Measurements from ENCODE around the gene DDN.

The DDN gene

DNA sequence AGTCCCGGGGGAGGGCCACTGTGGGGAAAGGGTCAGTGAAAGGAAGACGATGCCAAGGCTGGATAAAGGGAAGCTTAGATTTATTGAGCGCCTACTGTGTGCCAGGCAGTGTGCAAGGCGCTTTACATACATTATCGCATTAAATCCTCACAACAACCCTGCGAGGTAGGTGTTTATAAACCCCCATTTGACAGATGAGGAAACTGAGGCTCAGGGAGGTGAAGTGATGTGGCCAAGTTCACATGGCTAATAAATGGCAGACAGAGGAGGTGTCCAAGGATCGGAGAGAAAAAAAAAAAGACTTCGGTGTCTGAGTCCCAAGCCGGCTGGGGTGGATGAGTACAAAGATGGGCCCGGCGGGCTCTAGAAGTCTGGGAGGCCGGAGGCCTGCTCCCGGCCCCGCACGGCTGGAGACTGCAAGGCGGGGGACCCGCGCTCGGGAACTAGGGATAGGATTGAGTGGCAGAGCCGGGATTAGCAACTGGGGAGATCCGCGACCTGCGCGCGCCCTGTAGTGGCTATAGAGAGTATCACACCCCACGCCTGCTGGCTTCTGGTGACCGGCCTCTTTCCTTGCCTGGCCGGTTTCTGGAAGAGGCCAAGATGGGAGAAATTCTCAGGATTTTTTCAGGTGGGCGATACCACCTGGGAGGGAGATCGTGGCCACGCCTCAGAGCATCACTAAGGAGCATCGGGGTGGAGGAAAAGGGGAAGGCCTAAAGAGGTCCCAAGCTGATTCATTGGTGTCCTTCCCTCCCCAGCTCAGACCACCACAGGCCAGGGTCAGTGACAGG is 3.9 kb downstream of the DDN start:
- peaks cover 32% of the 10 kb centered on the region for H3K4me1 ChIP-seq (ENCODE audit: control insufficient read depth, insufficient read depth, low read length)
- H3K9me3 ChIP-seq (ENCODE audit: control insufficient read depth, low read length), result no peaks in the 10 kb centered on the region
- 9 to 10% methylated on average over 31 to 32 of the region's 32 CpGs for WGBS, 2 experiments
- no peaks in the 10 kb centered on the region for H3K36me3 ChIP-seq (ENCODE audit: control insufficient read depth, insufficient read depth, low read length)
- H3K27ac ChIP-seq (ENCODE audit: insufficient read depth, low read depth, low read length, poor library complexity, severe bottlenecking), result no peak overlapping the region
- no peak overlapping the region for H3K4me3 ChIP-seq (ENCODE audit: insufficient read depth, low read depth, low read length)
- peaks cover 84% of the 10 kb centered on the region for H3K27me3 ChIP-seq (ENCODE audit: control insufficient read depth, insufficient read depth, low read length, poor library complexity, severe bottlenecking)

DNA sequence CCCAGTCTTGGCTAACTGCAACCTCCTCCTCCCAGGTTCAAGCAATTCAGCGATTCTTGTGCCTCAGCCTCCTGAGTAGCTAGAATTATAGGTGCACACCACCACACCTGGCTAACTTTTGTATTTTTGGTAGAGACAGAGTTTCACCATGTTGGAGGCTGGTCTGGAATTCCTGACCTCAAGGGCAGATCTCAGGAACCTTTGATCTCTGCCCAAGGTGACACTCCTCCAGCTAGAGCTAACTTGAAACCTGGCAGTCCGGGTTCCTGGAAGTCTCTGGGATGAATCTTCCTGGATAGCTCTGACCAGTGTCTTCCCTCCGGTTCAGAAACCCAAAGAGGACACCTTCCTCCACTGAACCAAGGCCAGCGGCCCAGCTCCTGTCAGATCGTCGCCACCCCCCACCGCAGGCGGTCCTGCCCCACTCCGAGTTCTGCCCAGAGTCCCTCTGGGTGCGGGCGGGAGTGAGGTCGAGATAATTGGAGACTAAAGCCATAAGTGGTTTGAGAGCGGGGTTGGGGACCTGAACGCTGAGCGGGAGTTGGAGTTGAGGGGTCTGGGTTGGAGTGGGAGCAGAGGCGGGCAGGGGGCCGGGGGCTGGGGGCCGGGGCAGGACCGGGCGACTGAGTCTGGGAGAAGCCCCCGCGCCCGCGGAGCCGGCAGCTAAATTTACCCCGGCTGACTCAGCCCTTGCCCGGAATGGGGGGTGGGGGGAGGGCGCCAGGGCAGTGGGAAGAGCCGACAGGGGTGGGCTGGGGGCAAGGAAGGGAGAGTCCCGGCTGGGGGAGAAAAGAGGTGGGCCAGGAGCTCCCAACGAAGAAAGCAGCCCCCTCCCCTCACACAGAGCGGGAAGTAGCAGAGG is 4.7 kb downstream of the DDN start:
- WGBS, 2 experiments, result 21 to 22% methylated on average over 31 to 32 of the region's 32 CpGs
- Histone ChIP-seq H3K27ac (ENCODE audit: insufficient read depth, low read depth, low read length, poor library complexity, severe bottlenecking) (no peak overlapping the region), H3K9me3 (ENCODE audit: control insufficient read depth, low read length) (no peaks in the 10 kb centered on the region), H3K27me3 (ENCODE audit: control insufficient read depth, insufficient read depth, low read length, poor library complexity, severe bottlenecking) (peaks cover 76% of the 10 kb centered on the region), H3K36me3 (ENCODE audit: control insufficient read depth, insufficient read depth, low read length) (no peaks in the 10 kb centered on the region), H3K4me1 (ENCODE audit: control insufficient read depth, insufficient read depth, low read length) (peaks cover 24% of the 10 kb centered on the region), H3K4me3 (ENCODE audit: insufficient read depth, low read depth, low read length) (no peak overlapping the region)

DNA sequence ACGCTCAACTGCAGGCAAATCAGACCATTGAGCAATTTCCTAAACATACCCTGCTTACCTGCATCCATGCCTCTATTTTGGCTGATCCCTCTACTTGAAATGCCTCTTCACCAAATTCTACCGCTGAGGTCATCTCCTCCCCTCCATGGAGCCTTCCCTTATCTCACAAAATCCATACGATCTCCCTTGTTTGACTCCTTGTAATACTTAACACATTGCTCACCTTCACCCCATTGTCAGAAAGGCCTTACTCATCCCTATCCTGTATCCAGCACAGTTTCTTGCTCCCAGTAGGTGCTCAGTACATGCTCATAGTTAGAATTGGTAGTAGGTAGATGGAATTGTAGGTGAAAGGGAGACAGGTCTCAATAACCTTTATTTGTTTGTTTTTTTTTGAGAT is 5.4 kb downstream of the DDN start:
- Histone ChIP-seq H3K4me1 (ENCODE audit: control insufficient read depth, insufficient read depth, low read length) (peaks cover 23% of the 10 kb centered on the region), H3K27me3 (ENCODE audit: control insufficient read depth, insufficient read depth, low read length, poor library complexity, severe bottlenecking) (peaks cover 75% of the 10 kb centered on the region), H3K4me3 (ENCODE audit: insufficient read depth, low read depth, low read length) (no peak overlapping the region), H3K27ac (ENCODE audit: insufficient read depth, low read depth, low read length, poor library complexity, severe bottlenecking) (no peak overlapping the region), H3K9me3 (ENCODE audit: control insufficient read depth, low read length) (no peaks in the 10 kb centered on the region), H3K36me3 (ENCODE audit: control insufficient read depth, insufficient read depth, low read length) (no peaks in the 10 kb centered on the region)
- WGBS, 2 experiments, result 71 to 78% methylated on average over 3 of the region's 3 CpGs

DNA sequence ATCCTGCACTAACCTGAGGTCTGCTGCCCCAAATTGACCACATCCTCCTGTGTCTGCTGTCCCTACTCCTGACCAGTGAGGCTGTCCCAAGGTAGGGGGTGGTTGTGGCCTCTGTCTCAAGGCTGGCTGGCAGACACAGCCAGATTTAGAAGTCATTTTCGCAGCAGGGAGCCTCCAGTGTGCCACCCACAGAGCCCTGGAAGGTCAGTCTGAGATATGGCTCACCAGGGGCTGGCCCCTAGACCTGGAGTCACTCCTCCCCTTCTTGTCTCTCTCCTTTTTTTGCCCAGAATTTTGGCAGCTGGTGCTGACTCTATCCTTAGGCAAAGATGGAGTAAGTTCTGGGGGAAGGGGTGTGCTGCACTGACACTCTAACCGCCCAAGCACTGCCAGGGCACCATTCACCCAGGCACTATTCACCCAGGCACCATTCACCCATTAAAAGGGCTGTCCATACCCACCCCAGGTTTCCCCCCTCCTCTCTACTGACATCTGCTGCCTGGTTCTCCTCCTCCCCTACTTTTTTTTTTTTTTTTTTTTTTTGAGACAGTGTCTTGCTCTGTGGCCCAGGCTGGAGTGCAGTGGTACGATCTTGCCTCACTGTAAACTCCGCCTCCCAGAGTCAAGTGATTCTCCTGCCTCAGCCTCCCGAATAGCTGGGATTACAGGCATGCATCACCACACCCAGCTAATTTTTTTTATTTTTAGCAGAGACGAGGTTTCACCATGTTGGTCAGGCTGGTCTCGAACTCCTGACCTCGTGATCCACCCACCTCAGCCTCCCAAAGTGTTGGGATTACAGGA is 7.7 kb downstream of the DDN start:
- H3K4me3 ChIP-seq (ENCODE audit: insufficient read depth, low read depth, low read length), result no peak overlapping the region
- peaks cover 21% of the 10 kb centered on the region for H3K4me1 ChIP-seq (ENCODE audit: control insufficient read depth, insufficient read depth, low read length)
- H3K27ac ChIP-seq (ENCODE audit: insufficient read depth, low read depth, low read length, poor library complexity, severe bottlenecking), result no peak overlapping the region
- WGBS, 2 experiments, result 79 to 85% methylated on average over 8 of the region's 8 CpGs
- H3K27me3 ChIP-seq (ENCODE audit: control insufficient read depth, insufficient read depth, low read length, poor library complexity, severe bottlenecking), result peaks cover 57% of the 10 kb centered on the region
- H3K9me3 ChIP-seq (ENCODE audit: control insufficient read depth, low read length), result no peaks in the 10 kb centered on the region
- H3K36me3 ChIP-seq (ENCODE audit: control insufficient read depth, insufficient read depth, low read length), result no peaks in the 10 kb centered on the region

DNA sequence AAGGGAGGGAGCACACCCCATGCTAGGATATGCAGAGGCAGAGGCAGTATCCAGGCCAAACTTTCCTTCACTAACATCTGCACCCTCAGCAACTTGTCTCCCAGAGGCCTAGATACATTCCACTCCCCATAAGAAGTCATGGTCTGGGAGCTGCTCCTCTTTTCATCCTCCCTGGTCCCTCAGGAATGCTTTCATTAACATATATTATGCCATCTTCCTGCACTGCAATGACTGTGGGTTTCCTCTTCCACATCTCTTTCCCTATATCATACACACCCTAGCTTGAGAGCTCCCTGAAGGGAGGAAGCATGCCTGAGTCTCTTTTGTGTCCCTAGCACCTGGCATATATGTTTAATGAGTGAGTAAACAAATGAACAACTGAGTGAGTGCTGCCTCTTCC is 8.6 kb downstream of the DDN start:
- peaks cover 51% of the 10 kb centered on the region for H3K27me3 ChIP-seq (ENCODE audit: control insufficient read depth, insufficient read depth, low read length, poor library complexity, severe bottlenecking)

DNA sequence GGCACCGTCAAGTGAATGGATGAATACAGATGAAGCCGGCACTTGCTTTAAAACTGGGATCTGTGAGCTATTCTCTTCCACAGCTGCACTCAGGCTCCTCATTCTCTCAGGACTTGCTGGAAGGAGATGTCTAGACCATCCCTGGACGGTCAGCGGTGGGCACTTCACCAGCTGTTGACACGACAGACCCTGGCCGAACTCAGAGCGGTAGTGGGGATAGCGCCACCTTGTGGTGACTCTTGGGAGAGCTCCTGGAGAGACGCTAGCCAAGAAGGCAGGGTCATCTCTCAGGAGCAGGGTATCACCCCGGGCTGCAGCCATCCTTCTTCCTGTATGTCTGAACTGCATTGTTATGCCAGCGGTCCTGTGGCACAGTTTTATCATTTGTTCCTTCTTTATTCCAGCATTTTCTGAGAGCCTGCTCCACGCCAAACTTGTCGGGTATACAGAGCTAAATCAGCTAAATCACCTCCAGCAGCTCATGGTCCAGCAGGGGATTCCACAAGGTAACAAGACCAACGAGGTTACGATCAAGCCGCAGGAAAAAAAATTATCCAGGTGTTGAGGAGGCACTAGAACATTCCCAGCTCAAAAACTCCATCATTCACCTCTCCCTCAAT is 11.0 kb downstream of the DDN start:
- no peaks in the 10 kb centered on the region for H3K36me3 ChIP-seq (ENCODE audit: control insufficient read depth, insufficient read depth, low read length)
- no peaks in the 10 kb centered on the region for H3K9me3 ChIP-seq (ENCODE audit: control insufficient read depth, low read length)
- H3K27me3 ChIP-seq (ENCODE audit: control insufficient read depth, insufficient read depth, low read length, poor library complexity, severe bottlenecking), result peaks cover 51% of the 10 kb centered on the region
- peaks cover 48% of the 10 kb centered on the region for H3K4me1 ChIP-seq (ENCODE audit: control insufficient read depth, insufficient read depth, low read length)
- 39 to 42% methylated on average over 16 of the region's 16 CpGs for WGBS, 2 experiments
- H3K27ac ChIP-seq (ENCODE audit: insufficient read depth, low read depth, low read length, poor library complexity, severe bottlenecking), result no peak overlapping the region
- H3K4me3 ChIP-seq (ENCODE audit: insufficient read depth, low read depth, low read length), result no peak overlapping the region

More for the DNA sequence above, 8.6 kb downstream of the DDN start:
- Histone ChIP-seq H3K9me3 (ENCODE audit: control insufficient read depth, low read length) (no peaks in the 10 kb centered on the region), H3K4me3 (ENCODE audit: insufficient read depth, low read depth, low read length) (no peak overlapping the region), H3K4me1 (ENCODE audit: control insufficient read depth, insufficient read depth, low read length) (peaks cover 30% of the 10 kb centered on the region), H3K36me3 (ENCODE audit: control insufficient read depth, insufficient read depth, low read length) (no peaks in the 10 kb centered on the region), H3K27ac (ENCODE audit: insufficient read depth, low read depth, low read length, poor library complexity, severe bottlenecking) (no peak overlapping the region)

DNA sequence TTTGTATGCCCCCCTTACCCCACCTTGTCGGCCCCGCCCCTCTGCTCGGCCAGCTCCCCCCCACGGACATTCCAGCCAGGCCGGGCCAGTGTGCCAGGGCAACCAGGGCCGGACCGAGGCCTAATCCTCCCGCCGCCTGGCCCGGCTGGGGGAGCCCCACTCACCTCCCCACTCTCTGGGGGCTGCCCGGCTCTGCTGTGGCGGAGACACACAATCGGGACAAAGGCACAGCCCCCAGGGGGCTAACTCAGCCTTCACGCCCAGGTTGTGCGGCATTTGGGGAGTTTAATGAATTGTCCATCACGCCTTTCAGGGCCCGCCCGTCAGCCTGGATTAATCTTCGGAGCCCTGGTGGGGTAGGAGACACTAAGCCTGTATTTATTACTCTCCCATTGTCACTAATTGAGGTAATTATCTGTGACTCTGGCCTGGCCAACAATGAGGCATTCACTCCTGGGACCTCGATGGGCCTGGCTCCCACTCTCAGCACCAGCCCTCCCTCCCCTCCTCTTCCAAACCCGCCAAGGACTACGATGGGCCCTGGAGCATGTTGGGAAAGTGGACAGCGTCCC is 12.4 kb downstream of the DDN start:
- H3K4me3 ChIP-seq (ENCODE audit: insufficient read depth, low read depth, low read length), result no peak overlapping the region
- no peaks in the 10 kb centered on the region for H3K9me3 ChIP-seq (ENCODE audit: control insufficient read depth, low read length)
- 12 to 14% methylated on average over 23 of the region's 23 CpGs for WGBS, 2 experiments
- H3K4me1 ChIP-seq (ENCODE audit: control insufficient read depth, insufficient read depth, low read length), result peaks cover 60% of the 10 kb centered on the region
- H3K27ac ChIP-seq (ENCODE audit: insufficient read depth, low read depth, low read length, poor library complexity, severe bottlenecking), result peak overlapping the region; percentile 64
- peaks cover 56% of the 10 kb centered on the region for H3K27me3 ChIP-seq (ENCODE audit: control insufficient read depth, insufficient read depth, low read length, poor library complexity, severe bottlenecking)
- H3K36me3 ChIP-seq (ENCODE audit: control insufficient read depth, insufficient read depth, low read length), result peaks cover 3% of the 10 kb centered on the region

DNA sequence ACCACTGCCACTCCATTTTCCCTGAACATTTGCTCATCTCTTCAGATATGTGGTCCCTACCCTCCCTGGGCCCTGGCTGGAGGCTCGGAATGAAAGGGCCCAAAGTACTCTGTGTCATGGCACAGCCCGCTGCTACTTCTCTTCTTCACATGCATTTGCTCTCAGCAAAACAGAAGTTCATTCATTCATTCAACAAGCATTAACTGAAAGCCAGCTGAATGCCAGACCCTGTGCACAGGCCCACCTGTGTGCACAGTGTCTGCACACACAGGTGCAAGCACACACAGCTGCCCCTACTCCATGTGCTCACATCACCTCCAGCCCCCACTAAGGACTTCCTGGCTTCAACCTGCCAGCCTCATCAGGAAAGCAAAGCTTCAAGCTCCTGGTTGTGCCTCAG is 13.3 kb downstream of the DDN start:
- Histone ChIP-seq H3K27me3 (ENCODE audit: control insufficient read depth, insufficient read depth, low read length, poor library complexity, severe bottlenecking) (peaks cover 61% of the 10 kb centered on the region), H3K4me3 (ENCODE audit: insufficient read depth, low read depth, low read length) (no peak overlapping the region), H3K36me3 (ENCODE audit: control insufficient read depth, insufficient read depth, low read length) (peaks cover 6% of the 10 kb centered on the region), H3K9me3 (ENCODE audit: control insufficient read depth, low read length) (no peaks in the 10 kb centered on the region), H3K4me1 (ENCODE audit: control insufficient read depth, insufficient read depth, low read length) (peaks cover 58% of the 10 kb centered on the region), H3K27ac (ENCODE audit: insufficient read depth, low read depth, low read length, poor library complexity, severe bottlenecking) (no peak overlapping the region)
- 78% methylated on average over 2 of the region's 2 CpGs for WGBS, 2 experiments

DNA sequence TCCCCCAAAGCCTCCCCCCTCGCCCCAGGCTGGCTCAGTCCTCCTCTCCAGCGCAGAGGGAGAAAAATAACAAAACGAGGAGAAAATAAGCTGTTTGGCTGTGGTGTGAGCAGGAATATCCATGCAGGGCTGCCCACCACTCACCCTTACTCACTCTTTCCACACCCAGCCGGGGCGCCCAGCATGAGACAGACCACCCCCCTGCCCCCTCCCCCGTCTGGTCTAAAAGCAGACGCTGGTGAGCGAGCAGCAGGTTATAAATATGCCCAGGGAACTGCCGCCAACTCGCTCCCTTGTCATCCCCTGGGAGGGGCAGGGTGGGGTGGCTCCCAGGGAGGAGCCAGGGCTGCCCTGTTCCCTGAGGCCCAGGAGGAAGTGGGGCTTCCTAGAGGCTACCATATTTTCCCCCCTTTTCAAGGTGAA is 13.7 kb downstream of the DDN start:
- 37 to 44% methylated on average over 8 to 10 of the region's 10 CpGs for WGBS, 2 experiments
- no peak overlapping the region for H3K27ac ChIP-seq (ENCODE audit: insufficient read depth, low read depth, low read length, poor library complexity, severe bottlenecking)
- peaks cover 65% of the 10 kb centered on the region for H3K27me3 ChIP-seq (ENCODE audit: control insufficient read depth, insufficient read depth, low read length, poor library complexity, severe bottlenecking)
- peaks cover 6% of the 10 kb centered on the region for H3K36me3 ChIP-seq (ENCODE audit: control insufficient read depth, insufficient read depth, low read length)
- peaks cover 58% of the 10 kb centered on the region for H3K4me1 ChIP-seq (ENCODE audit: control insufficient read depth, insufficient read depth, low read length)
- no peaks in the 10 kb centered on the region for H3K9me3 ChIP-seq (ENCODE audit: control insufficient read depth, low read length)
- H3K4me3 ChIP-seq (ENCODE audit: insufficient read depth, low read depth, low read length), result no peak overlapping the region
